ENCODE results near the gene NF2.

The NF2 gene

GRCh38 chr22:29632672-29633071 is 29.2 kb downstream of the NF2 start:
- no peak for DNase-seq

DNA sequence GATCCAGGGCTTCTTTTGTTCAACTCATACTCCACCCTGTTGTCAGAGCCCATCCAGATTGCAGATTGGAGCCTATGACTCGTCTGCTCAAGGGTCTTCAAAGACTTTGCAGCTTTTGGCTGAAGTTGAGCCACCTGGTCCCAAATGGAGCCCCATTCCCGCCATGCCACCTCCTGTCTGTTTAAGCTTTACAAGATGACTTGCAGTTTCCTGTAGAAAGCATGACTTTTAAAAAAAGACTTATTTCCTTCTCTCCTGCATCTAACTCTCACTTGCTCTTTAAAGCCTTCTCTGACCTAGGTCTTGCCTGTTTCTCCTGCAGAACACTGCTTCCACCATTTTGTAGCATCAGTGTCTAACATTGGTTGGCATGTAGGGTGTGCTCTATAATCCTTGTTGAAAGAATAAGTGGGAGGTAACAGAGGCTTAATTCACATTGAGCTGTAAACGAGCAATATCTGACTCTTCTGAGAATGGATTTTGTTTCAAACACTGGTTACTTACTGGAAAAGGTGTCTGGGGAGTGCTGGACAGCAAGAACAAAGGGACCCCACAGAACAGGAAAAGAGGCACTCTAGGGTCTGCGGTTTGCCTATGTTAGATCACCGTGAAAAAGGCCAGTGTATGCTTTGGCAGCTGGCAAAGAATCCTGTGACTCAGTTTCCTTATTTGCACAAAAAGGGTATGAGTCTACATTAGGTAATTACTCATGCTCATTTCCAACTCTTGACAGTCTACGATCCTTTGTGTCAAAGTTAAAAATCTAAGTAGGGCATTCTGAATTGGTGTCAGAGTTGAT is 30.3 kb downstream of the NF2 start:
- no peak for DNase-seq

GRCh38 chr22:29634847-29635246 is 31.4 kb downstream of the NF2 start:
- DNase-seq: no peak

DNA sequence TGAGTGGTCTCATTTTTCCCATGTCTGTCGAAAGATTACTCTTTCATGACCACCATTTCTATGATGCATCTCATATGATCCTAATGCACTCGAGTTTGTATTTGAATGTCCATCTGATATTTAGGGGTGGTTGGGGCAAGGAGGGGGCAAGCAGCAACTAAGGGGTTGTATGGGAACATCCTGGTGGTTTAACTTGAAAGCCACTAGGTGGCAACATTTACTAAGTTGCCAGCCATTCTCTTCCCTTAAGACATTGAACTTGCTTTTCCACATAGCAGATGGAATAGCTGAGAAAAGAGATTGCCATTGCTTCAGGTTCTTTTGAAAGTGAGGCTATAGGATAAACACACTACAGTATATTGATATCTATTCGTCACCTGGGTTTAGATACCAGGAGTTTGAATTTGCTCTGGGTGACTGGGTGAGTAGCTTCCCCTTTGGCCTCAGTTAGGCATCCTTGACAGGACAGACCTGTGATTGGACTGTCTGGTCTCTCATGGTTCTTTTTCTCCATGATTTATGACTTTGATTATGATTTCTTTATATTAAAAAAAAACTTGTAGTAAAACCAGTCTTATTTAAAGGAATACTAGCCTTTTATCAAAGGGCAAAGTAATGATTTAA is 32.4 kb downstream of the NF2 start:
- DNase-seq: no peak

DNA sequence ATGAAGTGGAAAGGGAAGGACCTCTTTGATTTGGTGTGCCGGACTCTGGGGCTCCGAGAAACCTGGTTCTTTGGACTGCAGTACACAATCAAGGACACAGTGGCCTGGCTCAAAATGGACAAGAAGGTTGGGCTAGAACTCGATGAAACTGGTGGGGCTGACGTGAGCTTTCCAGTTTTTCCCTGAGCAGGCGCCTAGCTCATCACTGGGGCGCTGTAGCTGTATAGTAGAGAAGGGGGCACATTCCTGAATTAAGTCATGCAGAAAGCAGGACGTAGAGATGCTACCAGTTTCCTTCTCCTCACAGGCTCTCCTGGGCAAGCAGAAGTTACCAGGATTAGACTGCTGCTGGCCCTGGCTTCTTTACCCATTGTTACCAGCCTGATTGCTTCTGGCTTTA is 33.3 kb downstream of the NF2 start:
- DNase-seq: no peak

- no peak for DNase-seq
These were observed 33.7 kb downstream of the NF2 start for GRCh38 chr22:29637181-29637580.

GRCh38 chr22:29638678-29639077 is 35.2 kb downstream of the NF2 start:
- no peak for DNase-seq

- no peak for DNase-seq
These were observed 35.7 kb downstream of the NF2 start for GRCh38 chr22:29639096-29639495.

DNA sequence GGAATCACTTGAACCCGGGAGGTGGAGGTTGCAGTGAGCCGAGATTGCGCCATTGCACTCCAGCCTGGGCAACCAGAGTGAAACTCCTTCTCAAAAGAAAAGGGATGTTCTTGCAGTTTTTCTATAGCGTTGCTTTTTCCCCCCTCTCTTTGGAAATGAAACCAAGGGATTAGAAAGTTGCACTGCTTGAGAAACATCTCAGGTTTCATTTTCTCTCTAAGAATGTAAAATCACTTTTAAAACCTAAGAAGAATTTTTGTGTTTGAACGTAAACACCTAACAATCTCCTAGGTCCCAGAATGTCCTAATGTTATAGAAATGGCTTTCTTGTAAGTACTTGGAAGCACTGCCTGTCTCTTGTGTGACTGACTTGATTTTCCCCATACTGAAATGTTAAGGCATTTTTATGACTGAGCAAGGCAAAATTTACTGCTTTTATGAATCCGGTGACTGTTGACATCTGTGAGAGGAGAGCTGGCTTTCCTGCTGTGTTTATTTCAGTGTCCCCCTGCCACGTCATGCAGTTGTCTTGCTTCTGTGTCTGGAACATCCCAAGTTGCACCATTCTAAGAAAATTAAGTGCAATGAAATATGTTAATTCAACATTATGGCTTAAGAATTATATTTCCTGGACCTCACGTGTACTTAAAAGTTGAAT is 37.7 kb downstream of the NF2 start:
- no peak for DNase-seq

DNA sequence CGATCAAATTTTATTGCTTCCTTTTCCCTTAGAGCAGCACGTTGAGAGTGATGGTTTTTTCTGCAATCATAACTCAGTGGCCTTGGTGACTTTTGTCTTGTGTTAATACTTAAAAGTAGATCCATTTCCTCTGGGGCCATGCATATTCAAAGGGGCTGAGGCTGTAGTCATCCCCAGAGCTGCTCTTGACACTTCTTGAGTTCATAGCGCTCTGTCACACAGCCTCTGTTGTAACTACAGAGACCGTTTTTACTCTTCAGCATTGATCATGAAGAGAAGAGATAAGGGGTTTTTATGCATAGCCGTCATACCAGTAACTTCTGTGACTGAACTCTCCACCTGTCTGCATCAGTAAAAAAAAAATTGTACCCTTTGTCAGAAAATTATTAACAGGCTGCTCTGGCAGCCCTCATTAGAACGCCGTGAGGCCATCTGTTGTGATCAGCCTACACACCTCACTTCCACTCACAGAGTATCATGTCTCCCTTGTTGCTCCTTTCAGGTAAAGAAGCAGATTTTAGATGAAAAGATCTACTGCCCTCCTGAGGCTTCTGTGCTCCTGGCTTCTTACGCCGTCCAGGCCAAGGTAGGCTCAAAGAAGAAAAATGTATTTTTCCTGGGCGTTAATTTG is 38.4 kb downstream of the NF2 start:
- DNase-seq: no peak

GRCh38 chr22:29642694-29643093 is 39.3 kb downstream of the NF2 start:
- DNase-seq: no peak

DNA sequence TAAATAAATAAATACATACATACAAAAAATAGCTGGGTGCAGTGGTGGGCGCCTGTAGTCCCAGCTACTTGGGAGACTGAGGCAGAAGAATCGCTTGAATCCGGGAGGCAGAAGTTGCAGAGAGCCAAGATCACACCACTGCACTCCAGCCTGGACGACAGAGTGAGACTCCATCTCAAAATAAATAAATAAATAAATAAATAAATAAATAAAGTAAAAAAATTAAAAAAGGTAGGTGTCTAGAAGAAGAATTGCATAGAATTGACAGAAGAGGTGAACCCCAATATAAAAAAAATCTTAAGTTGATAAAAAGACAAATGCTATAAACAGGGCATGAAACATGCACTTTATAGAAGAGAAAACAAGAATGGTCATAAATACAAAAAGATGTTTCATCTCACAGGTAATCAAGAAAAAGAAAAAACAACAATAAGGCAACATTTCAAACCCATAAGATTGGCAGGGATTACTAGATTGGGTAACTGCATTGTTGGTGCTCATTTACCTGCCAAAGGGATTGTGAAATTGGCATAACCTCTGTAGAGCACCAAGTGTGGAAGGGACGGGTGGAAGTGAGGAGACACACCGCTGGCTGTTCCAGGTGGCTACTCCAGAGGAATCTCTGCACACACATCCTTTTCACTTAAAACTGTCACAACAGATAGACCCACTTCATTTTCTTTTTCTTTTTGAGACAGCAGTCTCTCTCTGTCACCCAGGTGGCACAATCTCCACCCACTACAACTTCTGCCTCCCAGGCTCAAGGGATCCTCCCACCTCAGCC is 44.7 kb downstream of the NF2 start:
- no peak for DNase-seq

GRCh38 chr22:29650370-29650769 is 46.9 kb downstream of the NF2 start:
- DNase-seq: no peak

DNA sequence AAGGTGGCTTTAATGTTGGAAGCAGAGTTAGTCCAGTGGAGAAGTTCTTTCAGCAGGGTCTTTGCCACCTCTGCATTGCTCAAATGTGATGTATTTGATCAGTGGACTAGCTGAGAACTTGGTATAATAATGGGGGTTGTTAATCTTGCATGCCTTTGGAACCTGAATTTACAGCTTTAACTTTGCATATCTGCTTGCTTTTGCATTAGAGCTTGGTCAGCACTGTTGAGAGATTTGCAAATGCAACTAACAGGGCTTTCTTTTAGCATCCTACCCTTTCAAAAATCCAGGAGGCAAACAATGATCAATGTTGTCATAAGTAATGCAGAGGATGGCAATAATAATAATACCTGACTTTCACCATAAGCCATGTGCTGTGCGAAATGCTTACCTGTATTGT is 48.2 kb downstream of the NF2 start:
- no peak for DNase-seq

GRCh38 chr22:29654420-29654819 is 51.0 kb downstream of the NF2 start:
- no peak for DNase-seq

- DNase-seq: no peak
These were observed 51.4 kb downstream of the NF2 start for GRCh38 chr22:29654882-29655281.

- no peak for DNase-seq
These were observed 54.7 kb downstream of the NF2 start for GRCh38 chr22:29658176-29658575.

GRCh38 chr22:29660021-29660420 is 56.6 kb downstream of the NF2 start:
- DNase-seq: no peak

DNA sequence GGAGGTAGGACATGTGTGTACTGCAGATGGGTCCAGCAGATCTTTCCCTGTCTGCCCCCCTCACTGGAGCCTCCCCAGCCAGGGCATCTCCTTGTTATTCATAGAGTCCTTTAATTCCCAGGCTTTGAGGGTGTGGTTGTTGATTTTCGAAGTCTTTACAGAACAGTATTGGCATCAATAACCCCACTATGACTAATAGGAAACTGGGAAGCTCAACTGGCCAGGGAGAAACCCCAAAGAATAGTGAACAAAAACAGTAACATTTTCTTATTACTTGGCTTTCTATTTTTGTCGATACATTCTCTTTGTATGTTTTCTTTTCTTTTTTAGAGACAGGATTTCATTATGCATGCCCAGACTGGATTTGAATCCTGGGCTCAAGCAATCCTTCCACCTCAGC is 57.9 kb downstream of the NF2 start:
- no peak for DNase-seq

- no peak for DNase-seq
These were observed 59.9 kb downstream of the NF2 start for GRCh38 chr22:29663180-29663821.

DNA sequence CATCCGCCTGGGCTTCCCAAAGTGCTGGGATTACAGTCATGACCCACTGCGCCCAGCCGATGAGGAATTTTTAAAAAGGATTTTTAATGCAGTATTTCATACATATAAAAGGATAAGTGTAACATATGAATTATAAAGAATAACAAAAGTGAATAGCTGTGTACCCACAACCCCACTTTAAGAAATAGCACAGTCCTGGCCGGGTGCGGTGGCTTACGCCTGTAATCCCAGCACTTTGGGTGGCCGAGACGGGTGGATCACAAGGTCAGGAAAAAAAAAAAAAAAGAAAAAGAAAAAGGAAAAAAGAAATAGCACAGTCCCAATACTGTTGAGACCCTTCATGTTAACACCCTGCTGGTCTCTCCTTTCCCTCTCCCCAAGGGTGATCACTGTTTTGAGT is 62.1 kb downstream of the NF2 start:
- DNase-seq: no peak

DNA sequence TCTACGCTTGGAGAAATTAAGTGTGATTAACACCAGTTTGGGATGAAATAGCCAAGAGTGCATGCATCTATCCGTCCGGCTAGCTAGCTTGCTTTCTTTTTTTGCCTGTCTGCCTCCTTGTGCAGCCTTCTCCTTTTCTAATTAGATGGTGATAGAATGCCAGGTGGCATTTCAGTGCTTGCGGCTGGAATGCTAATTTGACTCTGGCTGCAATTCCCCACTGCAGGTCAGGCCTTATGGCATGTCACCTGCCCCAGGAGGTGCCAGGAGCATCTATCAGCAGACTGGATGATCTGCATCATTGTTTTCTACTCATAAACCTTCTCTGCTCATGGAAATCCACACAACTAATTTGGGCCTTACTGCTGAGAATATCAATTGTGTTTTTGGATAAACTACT is 65.2 kb downstream of the NF2 start:
- DNase-seq: no peak

All from activated CD4-positive, alpha-beta T cell treated with anti-CD3 and anti-CD28 coated beads, Interleukin-2, amount 50 U/mL, for 48 hours (primary cell).